PFSK-1 (cell line): ENCODE data around the gene PASK.

ENCODE experiments used
- POLR2AphosphoS5 ChIP-seq: IDR thresholded peaks from 2 replicates; pipeline ENCODE4 v1.6.1; 2012; ENCODE audit warnings: low read depth, mild to moderate bottlenecking, control low read depth, low read length, moderate library complexity
- TF ChIP-seq, protein P1 (sequence below), 2 experiments: IDR thresholded peaks; 2 replicates each; pipeline versions ENCODE4 v1.6.1 to v1.8.0; 2011 to 2012; ENCODE audit warnings: low read depth in 2 of 2, low read length in 2 of 2, control low read depth in 1 of 2, inconsistent platforms in 1 of 2, mild to moderate bottlenecking in 1 of 2, moderate library complexity in 1 of 2; ENCODE audit not compliant: insufficient read depth in 1 of 2

DNA sequence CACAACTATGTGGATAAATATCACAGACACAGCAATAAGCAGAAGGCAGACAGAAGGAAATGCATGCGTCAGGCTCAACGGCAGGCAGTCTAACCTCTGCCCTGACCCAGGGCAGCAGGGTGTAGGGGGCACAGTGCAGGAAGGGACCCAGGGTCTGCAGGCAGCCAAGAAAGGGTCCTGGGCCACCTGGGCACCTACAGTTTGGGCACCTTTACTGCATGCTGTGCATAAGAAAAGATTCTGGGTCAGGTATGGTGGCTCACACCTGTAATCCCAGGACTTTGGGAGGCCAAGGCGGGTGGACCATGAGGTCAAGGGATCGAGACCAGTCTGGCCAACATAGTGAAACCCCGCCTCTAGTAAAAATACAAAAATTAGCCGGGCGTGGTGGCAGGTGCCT lies 17.7 kb downstream of the PASK start:
- TF ChIP-seq POLR2AphosphoS5: no peak
- TF ChIP-seq, protein P1, sequence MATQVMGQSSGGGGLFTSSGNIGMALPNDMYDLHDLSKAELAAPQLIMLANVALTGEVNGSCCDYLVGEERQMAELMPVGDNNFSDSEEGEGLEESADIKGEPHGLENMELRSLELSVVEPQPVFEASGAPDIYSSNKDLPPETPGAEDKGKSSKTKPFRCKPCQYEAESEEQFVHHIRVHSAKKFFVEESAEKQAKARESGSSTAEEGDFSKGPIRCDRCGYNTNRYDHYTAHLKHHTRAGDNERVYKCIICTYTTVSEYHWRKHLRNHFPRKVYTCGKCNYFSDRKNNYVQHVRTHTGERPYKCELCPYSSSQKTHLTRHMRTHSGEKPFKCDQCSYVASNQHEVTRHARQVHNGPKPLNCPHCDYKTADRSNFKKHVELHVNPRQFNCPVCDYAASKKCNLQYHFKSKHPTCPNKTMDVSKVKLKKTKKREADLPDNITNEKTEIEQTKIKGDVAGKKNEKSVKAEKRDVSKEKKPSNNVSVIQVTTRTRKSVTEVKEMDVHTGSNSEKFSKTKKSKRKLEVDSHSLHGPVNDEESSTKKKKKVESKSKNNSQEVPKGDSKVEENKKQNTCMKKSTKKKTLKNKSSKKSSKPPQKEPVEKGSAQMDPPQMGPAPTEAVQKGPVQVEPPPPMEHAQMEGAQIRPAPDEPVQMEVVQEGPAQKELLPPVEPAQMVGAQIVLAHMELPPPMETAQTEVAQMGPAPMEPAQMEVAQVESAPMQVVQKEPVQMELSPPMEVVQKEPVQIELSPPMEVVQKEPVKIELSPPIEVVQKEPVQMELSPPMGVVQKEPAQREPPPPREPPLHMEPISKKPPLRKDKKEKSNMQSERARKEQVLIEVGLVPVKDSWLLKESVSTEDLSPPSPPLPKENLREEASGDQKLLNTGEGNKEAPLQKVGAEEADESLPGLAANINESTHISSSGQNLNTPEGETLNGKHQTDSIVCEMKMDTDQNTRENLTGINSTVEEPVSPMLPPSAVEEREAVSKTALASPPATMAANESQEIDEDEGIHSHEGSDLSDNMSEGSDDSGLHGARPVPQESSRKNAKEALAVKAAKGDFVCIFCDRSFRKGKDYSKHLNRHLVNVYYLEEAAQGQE (IDR thresholded peaks at IDR 0.05; ENCODE audit: insufficient read depth in 1 of 2, low read depth in 2 of 2, low read length in 2 of 2): no peak
